CD4-positive, alpha-beta T cell treated with Interleukin-12 subunit alpha and Interleukin-12 subunit beta, for 1 hour (primary cell): Measurements from ENCODE around the gene RETREG3.
"Not testable (repeated sequence)": the region's sequence is repeated elsewhere in the genome, so short reads cannot be mapped to it uniquely, and the experiment has no call there.

ENCODE experiments used
- DNase-seq: peaks from one replicate; pipeline ENCODE4 v3.0.0-alpha.2; 2020

RETREG3 gene, protein sequence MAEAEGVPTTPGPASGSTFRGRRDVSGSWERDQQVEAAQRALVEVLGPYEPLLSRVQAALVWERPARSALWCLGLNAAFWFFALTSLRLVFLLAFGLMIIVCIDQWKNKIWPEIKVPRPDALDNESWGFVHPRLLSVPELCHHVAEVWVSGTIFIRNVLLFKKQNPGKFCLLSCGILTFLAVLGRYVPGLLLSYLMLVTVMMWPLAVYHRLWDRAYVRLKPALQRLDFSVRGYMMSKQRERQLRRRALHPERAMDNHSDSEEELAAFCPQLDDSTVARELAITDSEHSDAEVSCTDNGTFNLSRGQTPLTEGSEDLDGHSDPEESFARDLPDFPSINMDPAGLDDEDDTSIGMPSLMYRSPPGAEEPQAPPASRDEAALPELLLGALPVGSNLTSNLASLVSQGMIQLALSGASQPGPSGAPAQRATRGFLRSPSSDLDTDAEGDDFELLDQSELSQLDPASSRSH

DNA sequence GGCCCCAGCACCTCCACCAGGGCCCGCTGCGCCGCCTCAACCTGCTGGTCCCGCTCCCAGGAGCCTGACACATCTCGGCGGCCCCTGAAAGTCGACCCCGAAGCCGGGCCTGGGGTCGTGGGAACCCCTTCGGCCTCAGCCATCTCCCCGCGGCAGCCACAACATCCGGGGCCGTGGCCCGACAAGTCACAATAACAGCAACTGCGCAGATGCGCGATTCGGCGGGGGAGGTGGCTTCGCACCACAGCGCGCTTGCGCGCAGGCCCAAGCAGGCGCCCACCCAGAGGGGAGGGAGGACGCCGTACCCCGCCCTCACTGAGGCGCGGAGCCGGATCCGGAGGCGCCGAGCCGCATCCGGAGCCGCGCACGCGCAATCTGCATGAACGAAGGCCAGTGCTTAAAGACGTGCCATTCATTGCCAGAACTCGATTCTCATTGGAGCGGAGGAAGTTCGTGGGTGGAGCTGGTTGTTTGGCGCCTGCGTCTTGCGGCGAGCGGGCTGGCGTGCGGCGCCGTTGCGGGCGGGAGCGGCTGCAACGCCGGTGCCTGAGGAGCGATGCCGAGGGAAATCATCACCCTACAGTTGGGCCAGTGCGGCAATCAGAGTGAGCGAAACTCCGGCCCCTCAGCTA, at the start of gene RETREG3, which contains the start of gene TUBG1:
Gene RETREG3 (minus strand): TSS at position 193 of the 632 bp plus-strand sequence. CDS start 50 bp downstream, at position 143.
Gene TUBG1 (plus strand): TSS at position 502 of the 632 bp plus-strand sequence. CDS start 55 bp downstream, at position 557.
- DNase-seq = peak; percentile 99

DNA sequence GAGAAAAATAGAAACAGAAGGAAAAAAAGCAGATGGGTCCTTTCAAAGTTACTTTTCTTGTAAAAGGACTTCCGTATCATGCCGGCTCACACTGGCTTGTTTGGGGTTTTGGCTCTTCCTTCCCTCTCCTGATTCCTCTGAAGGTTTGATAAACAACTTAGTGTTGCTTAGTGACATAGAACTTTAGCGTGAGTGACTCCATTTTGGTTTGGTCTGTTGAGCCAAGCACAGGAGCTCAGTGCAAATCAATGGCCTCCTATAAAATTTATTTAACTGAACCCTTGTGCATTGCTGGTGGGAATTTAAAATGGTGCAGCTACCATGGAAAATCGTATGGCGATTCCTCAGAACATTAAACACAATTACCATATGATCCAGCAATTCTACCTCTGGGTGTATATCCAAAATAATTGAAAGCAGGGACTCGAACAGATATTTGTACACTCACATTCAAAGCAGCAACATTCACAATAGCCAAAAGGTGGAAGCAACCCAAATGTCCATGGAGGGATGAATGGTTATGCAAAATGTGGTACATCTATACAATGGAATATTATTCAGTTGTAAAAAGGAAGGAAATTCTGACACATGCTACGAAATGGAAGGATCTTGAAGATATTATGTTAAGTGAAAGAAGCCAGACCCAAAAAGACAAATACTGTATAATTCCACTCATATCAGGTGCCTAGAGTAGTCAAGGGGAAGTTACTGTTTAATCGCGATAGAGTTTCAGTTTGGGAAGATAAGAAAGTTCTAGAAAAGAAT, 48.8 kb upstream of the RETREG3 start:
- no peak for DNase-seq

DNA sequence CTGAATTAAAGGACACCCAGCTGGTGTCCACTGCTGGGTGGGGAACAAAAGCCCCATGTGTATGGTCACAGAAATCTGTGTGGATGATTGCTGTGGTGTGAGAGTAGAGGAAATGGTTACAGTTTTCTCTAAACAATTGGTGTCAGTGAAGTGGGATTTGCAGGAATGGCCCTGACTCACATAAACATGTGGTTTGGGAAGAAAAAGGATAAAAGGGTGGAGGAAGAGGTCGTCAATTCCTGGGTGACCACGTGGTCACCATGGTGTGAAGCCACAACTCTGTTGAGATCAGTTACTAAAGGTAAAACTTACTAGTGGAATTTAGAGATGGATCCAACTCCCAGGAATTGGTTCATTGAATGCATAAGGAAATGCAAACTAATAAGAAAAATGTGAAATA, 46.4 kb upstream of the RETREG3 start:
- DNase-seq = no peak

DNA sequence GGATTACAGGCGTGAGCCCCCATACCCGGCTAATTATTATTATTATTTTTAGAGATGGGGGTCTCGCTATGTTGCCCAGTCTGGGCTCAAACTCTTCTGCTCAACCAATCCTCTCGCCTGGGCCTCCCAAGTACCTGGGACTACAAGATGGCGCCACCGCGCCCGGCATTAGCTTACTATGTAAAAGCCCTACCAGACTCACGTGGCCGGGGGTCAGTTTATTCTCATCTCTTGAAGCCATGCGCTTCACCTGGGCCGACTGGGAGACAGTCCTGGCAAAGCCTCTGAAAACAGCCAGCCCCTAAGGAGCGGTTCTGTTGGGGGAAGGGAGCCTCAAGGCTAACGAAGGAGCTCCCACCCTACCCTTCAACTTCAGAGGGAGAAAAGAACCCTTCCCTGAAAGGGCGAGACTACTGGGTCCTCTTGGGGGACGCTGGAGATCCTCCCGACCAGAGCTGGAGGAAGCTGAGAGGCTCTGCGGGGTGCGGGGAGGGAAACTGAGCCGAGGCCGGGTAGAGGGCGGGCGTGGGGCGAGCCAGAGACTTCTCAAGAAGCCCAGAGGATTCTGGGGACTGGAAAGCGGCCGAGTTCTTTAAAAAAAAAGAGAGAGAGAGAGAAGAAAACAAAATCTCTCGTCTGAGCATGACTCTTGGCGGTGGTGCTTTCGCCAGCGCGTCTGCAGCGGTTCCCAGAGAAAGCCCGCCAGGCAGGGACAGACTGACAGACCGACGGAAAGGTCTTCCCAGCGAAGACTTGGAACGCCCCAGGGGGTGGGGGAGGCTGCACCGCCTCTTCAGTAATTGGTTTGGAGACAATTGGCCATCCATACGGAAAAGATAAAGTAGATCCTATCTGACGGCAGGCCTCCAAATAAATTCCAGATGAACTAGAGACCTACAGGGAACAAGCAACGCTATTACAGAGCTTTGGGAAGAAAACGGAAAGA, 44.3 kb upstream of the RETREG3 start:
- DNase-seq = no peak

DNA sequence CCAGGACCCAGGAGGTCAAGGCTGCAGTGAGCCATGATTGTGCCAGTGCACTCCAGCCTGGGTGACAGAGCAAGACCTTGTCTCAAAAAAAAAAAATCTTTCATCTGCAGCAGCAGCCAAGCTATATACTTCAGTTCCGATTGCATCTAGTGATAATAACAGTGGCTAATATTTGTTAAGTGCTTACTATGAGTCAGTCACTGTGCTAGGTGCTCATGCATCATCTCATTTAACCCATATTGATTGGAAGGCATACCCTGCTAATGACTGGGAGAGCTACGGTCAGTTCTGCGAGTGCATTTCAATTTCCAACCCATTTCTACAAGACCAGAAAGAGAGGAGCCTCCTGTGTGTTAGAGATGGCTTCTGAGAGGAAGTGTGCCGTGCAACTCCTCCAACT, 42.2 kb upstream of the RETREG3 start:
- DNase-seq = no peak

DNA sequence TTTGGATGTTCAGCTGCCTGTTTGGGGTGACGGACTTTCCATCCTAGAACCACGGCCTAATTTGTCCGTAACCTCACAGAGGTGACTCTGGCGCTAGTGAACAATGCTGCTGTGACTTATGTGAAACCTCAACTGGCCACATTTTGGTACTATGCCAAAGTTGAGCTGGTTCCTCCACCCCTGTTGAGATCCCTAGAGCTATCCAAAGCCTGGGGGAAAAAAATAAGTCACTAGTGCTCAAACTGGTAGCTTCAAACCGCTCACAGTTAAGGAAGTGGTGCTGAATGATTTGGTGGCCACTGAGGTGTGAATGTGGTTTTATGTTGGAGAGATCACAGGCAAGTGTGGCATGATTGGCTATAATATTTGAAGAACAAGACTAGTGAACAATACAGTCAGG, 38.6 kb upstream of the RETREG3 start:
- DNase-seq = no peak

DNA sequence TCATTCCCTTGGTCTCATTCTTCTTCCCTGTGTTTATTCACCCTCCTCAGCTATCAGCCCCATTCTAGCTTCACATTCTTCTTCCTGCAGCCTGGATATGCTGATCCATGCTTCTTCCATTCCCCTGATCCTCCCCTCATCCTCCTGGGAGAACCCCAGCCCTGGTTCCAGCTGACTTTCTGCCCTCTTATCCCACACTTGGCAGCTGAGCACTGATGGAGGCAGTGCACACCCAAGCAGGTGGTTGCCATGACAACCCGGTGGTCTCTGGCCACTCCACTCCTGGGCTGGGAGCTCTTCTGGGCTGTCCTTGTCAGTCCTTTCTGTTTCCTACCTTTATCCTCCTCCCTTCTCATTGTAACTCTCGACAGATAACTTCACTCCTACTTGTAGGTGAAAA, 33.2 kb upstream of the RETREG3 start:
- no peak for DNase-seq

DNA sequence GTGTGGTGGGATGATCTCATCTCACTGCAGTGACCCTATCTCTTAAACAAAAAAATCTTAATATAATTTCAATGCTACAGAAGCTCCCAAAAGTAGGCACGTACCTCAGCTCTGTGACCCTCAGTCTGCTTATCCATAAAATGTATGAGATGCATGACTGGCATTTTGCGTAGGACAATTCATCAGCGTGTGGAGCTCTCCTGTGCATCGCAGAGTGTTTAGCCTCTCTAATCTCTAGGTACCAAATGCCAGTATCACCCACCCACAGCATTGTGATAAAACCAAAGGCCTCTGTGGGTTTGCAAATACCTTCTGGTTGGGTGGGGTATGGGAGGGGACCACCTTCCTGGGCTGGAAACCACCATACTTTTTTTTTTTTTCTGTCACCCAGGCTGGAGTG, 30.9 kb upstream of the RETREG3 start:
- no peak for DNase-seq

DNA sequence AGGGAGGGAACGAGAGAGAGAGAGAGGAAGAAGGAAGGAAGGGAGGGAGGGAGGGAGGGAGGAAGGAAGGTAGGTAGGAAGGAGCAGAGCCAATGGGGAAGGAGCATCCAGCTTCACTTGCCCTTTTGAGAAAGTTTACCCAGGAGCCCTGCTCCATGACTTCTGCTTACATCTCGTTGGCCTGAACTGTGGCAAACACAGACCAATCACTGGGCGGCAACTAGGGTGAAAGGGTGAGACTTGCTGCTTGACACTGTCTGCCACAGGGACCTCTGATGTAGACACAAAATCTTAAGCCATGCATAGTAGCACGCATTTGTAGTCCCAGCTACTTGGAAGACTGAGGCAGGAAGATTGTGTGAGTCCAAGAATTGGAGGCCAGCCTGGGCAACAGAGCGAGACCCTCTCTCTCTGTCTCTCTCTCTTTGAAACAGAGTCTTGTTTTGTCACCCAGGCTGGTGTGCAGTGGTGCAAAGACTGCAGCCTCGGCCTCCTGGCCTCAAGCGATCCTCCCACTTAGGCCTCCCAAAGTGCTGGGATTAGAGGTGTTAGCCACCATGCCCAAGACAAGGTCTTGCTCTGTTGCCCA, 30.4 kb upstream of the RETREG3 start:
- DNase-seq = no peak

DNA sequence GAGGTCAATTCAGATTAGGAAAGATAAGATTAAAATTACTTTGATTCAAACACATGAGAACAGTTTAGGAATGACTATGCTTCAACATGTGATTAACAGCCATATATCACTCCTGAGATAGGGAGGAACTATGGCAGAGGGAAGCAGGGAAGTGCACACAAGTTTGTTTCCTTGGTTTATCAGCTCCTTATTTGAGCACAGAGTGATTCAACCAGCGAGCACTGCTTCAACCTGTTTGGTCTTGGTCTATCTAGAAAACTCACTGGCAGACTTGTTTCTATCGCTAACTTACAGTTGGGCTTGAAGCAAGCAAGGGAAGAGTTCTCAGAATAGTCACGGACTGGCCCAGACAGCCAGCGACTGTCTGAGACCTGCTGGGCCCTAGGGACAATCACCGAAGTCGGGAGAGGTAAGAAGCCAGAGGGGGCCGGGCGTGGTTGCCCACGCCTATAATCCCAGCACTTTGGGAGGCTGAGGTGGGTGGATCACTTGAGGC, 23.8 kb upstream of the RETREG3 start:
- no peak for DNase-seq

DNA sequence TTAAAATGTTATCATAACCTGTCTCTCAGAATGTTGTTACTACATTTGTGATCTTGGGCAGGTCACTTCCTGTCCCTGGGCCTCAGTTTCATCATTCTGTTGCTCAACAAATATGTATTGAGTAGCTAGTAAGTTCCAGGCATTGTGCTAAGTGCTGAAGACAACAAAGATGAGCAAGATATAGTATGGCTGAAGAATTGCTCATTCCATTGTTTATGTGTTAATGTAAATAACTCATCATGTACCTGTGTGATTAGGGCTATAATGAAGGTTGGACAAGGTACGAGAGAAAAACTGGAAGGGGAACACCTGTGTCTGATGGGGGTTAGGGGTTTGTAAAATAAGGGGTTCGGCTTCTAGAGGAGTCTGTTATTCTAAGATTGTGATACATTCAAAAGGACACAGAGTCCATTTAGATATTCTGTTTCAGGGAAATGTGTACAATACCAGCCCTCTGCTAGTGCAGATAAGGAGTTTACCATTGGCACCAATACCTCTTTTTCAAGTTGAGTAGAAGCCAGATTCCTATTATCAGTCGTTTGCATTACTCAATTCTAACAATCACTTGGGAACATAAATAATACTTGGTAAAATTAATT, 20.3 kb upstream of the RETREG3 start:
- no peak for DNase-seq

DNA sequence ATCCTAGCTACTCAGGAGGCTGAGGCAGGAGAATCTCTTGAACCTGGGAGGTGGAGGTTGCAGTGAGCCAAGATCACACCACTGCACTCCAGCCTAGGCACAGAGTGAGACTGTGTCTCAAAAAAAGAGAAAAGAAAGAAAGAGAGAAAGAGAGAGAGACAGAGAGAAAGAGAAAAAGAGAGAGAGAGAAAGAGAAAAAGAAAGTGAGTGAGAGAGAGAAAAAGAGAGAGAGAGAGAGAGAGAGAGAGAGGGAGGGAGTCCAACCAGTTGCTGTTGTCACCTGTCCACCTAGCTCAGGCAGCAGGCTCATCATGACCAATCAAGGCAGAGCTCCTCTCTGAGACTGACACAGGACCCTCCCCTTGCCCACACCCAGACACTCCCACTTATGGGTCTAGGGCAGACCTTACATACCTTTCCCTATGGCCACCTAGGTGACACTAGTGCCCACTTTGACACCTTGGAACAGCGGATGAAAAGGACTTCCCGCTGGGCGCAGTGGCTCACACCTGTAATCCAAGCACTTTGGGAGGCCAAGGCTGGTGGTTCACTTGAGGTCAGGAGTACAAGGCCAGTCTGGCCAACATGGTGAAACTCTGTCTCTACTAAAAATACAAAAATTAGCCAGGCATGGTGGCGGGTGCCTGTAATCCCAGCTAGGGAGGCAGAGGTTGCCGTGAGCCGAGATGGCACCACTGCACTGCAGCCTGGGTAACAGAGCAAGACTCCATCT, 18.0 kb upstream of the RETREG3 start:
- DNase-seq = not testable (repeated sequence)

DNA sequence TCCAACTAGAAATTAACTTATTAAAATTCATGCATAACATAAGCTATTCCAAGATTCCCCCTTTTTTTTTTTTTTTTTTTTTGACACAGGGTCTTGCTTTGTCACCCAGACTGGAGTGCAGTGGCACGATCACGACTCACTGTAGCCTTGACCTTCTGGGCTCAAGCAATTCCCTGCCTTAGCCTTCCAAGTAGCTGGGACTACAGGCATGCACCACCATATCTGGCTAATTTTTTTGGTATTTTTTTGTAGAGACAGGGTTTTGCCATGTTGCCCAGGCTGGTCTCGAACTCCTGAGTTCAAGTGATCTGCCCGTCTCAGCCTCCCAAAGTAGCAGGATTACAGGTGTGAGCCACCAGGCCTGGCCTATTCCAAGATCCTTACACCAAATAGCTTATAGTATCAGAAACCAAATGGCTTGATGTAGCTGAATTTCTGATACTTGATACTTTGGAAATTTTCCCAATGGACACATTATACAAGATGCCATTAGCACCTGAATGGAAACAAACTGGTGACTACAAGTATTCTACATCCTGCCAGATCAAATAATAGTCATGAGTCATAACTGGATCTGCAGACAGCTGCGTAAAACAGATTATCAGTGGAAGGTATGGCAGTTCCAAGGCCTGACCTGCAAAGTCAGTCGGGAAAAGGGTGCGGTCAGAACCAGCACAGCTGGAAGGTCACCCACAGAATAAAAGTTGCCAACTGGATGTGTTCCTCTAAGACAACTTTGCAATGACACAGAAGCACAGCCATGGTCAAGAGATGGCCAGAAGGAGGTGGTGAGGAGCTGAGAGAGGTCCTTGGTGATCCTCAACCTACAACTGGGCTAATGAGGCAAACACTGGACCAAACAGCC, 14.8 kb upstream of the RETREG3 start:
- DNase-seq = no peak

DNA sequence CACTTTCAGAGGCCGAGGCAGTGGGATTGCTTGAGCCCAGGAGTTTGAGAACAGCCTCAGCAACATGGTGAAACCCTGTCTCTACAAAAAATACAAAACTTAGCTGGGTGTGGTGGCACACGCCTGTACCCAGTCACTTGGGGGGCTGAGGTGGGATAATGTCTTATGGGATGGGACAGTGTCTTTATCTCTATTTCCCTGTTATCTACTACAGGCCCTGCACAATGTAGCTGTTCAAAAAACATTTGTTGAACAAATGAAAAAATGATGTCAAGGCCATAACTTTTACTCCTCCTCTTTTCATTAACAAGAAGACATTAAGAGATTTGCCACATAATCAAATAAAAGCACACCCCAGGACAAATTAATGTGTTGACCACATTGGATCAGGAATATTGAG, 14.1 kb upstream of the RETREG3 start:
- DNase-seq = no peak

DNA sequence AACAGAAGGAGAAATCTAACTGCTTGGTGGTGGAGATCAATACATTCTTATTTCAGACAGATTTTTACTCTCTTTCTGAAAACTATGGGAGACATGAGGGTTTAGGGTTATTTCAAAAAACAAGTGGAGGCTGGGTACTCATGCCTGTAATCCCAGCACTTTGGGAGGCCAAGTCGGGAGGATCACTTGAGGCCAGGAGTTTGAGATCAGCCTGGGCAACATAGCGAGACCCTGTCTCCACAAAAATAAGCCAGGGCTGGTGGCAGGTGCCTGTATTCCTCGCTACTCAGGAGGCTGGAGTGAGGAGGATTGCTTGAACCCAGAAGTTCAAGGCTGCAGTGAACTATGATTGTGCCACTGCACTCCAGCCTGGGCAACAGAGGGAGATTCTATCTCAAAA, 12.8 kb upstream of the RETREG3 start:
- not testable (repeated sequence) for DNase-seq

DNA sequence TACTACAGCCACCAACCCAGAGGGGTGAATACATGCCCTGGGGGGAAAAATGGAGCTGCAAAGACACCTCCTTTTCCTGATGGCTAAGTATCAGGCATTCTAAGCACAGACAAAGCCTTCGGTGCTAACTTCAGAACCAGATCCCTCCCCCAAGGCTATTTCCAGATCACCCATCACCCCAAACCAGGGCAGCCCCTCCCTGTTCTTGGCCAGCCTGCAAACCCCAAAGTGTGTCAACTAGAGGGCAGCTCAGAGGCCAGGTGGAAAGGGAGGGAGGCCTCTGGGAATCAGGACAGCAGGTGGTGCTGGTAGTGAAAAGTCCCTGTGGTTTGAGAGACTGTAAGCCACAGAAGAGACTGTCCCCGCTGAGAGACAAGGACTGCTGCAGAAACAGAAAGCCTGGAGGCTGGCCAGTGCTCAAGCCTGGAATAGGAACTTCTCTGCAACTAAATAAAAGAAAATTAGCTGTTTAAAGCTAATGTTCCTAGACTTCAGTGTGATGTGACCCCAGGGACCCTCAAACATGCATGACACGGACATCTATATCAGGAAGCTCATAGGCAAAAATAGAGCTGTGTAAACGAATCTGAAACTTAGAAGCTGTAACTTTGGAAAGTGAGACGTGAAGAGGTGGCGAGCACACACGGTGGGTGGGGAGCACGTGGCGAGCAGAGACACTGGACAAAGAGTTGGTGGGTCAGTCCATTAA, 9.4 kb upstream of the RETREG3 start:
- no peak for DNase-seq

DNA sequence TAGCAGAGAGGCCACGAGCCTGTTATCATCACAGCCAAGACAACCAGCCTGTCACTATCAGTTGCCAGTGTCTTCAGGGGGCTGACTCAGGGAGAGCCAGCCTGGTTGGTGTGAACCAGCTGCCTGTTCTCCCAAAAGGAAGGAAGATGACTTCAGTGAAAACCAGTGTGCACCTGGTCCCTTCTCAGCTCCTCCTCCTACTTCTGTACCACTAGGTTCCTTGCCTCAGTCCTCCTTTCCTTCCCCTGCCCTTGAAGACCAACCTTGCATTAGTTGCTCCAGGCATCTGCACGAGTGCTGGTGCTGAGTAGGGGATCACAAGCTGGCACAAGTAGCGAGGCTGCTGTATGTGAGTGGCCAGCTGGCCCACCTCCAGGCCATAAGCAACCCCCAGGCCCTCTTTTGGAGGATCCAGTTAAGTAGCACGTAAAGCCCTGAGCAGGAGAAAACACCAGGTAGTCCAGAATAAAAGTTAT, 8.8 kb upstream of the RETREG3 start:
- DNase-seq = no peak

DNA sequence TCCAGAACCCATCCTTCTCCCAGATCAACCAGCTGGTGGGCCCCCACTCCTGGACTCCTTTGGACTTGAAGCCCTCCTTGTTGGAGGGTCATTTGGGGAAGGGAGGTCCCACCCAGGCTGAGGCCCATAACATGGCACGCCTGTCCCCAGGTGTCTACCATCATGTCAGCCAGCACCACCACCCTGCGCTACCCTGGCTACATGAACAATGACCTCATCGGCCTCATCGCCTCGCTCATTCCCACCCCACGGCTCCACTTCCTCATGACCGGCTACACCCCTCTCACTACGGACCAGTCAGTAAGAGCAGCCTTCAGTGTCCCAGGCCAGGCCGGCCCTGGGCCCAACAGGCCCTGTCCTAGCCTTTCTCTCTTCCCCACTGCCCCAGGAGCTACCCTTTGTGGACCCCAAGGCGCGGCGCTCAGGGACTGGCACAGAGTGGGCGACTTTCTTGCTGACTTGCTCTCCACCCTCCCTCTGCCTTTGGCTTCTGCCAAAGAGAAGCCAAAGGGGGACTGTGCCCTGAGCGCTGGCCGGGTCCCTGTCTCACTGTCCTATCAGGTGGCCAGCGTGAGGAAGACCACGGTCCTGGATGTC, 4.6 kb upstream of the RETREG3 start:
- no peak for DNase-seq
